H9 (cell line): ENCODE measurements around the gene SP6. TPM values are rescaled to one million over a fixed set of nuclear protein-coding genes. Genes with fewer than 3 reads are reported as not detected.
A peak's percentile ranks its signal among the peaks of the same experiment; 100 is the strongest.

Experiments used
- DNase-seq: peaks from one replicate; pipeline ENCODE4 v3.0.0-alpha.2; 2017
- H2AFZ ChIP-seq: one replicate; pipeline ENCODE4 v1.6.1; 2013; ENCODE audit warnings: mild to moderate bottlenecking, low read length, control low read depth, moderate library complexity
- H2AK5ac ChIP-seq: 2 replicates; pipeline ENCODE4 v1.6.1; 2013; ENCODE audit warnings: low read length, control low read depth, mixed read lengths; ENCODE audit not compliant: insufficient read length
- H2BK120ac ChIP-seq: one replicate; pipeline ENCODE4 v1.6.1; 2013; ENCODE audit warnings: low read depth, mild to moderate bottlenecking, low read length, control low read depth, inconsistent platforms; ENCODE audit not compliant: poor library complexity, severe bottlenecking
- H2BK12ac ChIP-seq: 2 replicates; pipeline ENCODE4 v1.6.1; 2013; ENCODE audit warnings: low read length, control low read depth, mixed read lengths, low read depth; ENCODE audit not compliant: insufficient read length
- H2BK15ac ChIP-seq: 2 replicates; pipeline ENCODE4 v1.6.1; 2013; ENCODE audit warnings: low read depth, low read length, control low read depth
- H2BK20ac ChIP-seq: one replicate; pipeline ENCODE4 v1.6.1; 2013; ENCODE audit warnings: low read depth, mild to moderate bottlenecking, low read length, control low read depth, inconsistent platforms; ENCODE audit not compliant: poor library complexity, severe bottlenecking
- H2BK5ac ChIP-seq: 2 replicates; pipeline ENCODE4 v1.6.1; 2013; ENCODE audit warnings: low read length, control low read depth, mixed read lengths; ENCODE audit not compliant: insufficient read length
- H3K14ac ChIP-seq: 2 replicates; pipeline ENCODE4 v1.6.1; 2013; ENCODE audit warnings: low read length, control low read depth; ENCODE audit not compliant: insufficient read depth
- H3K18ac ChIP-seq: 2 replicates; pipeline ENCODE4 v1.6.1; 2013; ENCODE audit warnings: low read depth, mild to moderate bottlenecking, mixed read lengths, low read length, control low read depth; ENCODE audit not compliant: insufficient read length
- H3K23ac ChIP-seq: 2 replicates; pipeline ENCODE4 v1.6.1; 2013; ENCODE audit warnings: low read length, control low read depth, mixed read lengths, low read depth; ENCODE audit not compliant: insufficient read length
- H3K23me2 ChIP-seq: 2 replicates; pipeline ENCODE4 v1.6.1; 2013; ENCODE audit warnings: low read depth, mild to moderate bottlenecking, mixed read lengths, low read length, control low read depth; ENCODE audit not compliant: insufficient read length, poor library complexity, severe bottlenecking
- H3K27ac ChIP-seq: 2 replicates; pipeline ENCODE4 v1.5.1; 2013; ENCODE audit warnings: low read length, control low read depth, mixed read lengths, low read depth; ENCODE audit not compliant: insufficient read length
- H3K27me3 ChIP-seq: 2 replicates; pipeline ENCODE4 v1.6.1; 2013; ENCODE audit warnings: low read length, control low read depth, inconsistent platforms; ENCODE audit not compliant: insufficient read depth
- H3K4ac ChIP-seq: 2 replicates; pipeline ENCODE4 v1.6.1; 2013; ENCODE audit warnings: low read depth, mild to moderate bottlenecking, control low read depth, inconsistent platforms, low read length, moderate library complexity
- H3K4me1 ChIP-seq: 2 replicates; pipeline ENCODE4 v1.6.1; 2013; ENCODE audit warnings: low read length, control low read depth, inconsistent platforms; ENCODE audit not compliant: insufficient read depth
- H3K4me2 ChIP-seq: 2 replicates; pipeline ENCODE4 v1.6.1; 2013; ENCODE audit warnings: low read length, control low read depth, mixed read lengths; ENCODE audit not compliant: insufficient read length, insufficient read depth
- H3K56ac ChIP-seq: 2 replicates; pipeline ENCODE4 v1.6.1; 2013; ENCODE audit warnings: low read depth, mild to moderate bottlenecking, mixed read lengths, low read length, control low read depth; ENCODE audit not compliant: insufficient read length
- H3K79me1 ChIP-seq: 2 replicates; pipeline ENCODE4 v1.6.1; 2013; ENCODE audit warnings: low read depth, mild to moderate bottlenecking, moderate library complexity, low read length, control low read depth, inconsistent platforms; ENCODE audit not compliant: insufficient read depth, poor library complexity, severe bottlenecking
- H3K79me2 ChIP-seq: 2 replicates; pipeline ENCODE4 v1.6.1; 2013; ENCODE audit warnings: low read length, control low read depth, inconsistent platforms; ENCODE audit not compliant: insufficient read depth
- H3K9ac ChIP-seq: 2 replicates; pipeline ENCODE4 v1.6.1; 2013; ENCODE audit warnings: low read length, control low read depth, mixed read lengths; ENCODE audit not compliant: insufficient read length; ENCODE audit errors: extremely low read depth
- H3K9me3 ChIP-seq: one replicate; pipeline ENCODE4 v1.6.1; 2013; ENCODE audit warnings: low read depth, low read length, inconsistent platforms; ENCODE audit not compliant: control insufficient read depth
- H3T11ph ChIP-seq: one replicate; pipeline ENCODE4 v1.6.1; 2013; ENCODE audit warnings: mild to moderate bottlenecking, low read length, control low read depth, inconsistent platforms
- H4K20me1 ChIP-seq: one replicate; pipeline ENCODE4 v1.6.1; 2013; ENCODE audit not compliant: control insufficient read depth, insufficient read length, insufficient read depth
- H4K5ac ChIP-seq: 2 replicates; pipeline ENCODE4 v1.6.1; 2013; ENCODE audit warnings: low read depth, mild to moderate bottlenecking, mixed read lengths, low read length, control low read depth; ENCODE audit not compliant: insufficient read length
- H4K8ac ChIP-seq: replicated peaks from 2 replicates; pipeline ENCODE4 v1.6.1; 2013; ENCODE audit warnings: low read length, control low read depth, mixed read lengths, low read depth; ENCODE audit not compliant: insufficient read length
- H4K91ac ChIP-seq: 2 replicates; pipeline ENCODE4 v1.6.1; 2013; ENCODE audit warnings: low read depth, mild to moderate bottlenecking, moderate library complexity, mixed read lengths, low read length, control low read depth; ENCODE audit not compliant: insufficient read length
- H3K27ac Mint-ChIP-seq, 3 experiments: 2 replicates in 2 of 3; 3 replicates in 1 of 3; pipeline ENCODE4 v1.8.0; 2020 to 2021; ENCODE audit warnings: mixed read lengths in 3 of 3, mild to moderate bottlenecking in 1 of 3, moderate library complexity in 1 of 3
- H3K27me3 Mint-ChIP-seq: 2 replicates; pipeline ENCODE4 v1.8.0; 2021; ENCODE audit warnings: low read depth, mild to moderate bottlenecking, moderate library complexity, mixed read lengths
- H3K36me3 Mint-ChIP-seq, 3 experiments: 2 replicates in 2 of 3; 3 replicates in 1 of 3; pipeline ENCODE4 v1.8.0; 2020 to 2021; ENCODE audit warnings: low read depth in 3 of 3, mixed read lengths in 3 of 3; ENCODE audit not compliant: insufficient read depth in 1 of 3
- H3K4me1 Mint-ChIP-seq, 2 experiments: 2 replicates each; pipeline ENCODE4 v1.8.0; 2020; ENCODE audit warnings: mixed read lengths in 2 of 2
- H3K4me3 Mint-ChIP-seq, 2 experiments: 2 replicates in 1 of 2; 3 replicates in 1 of 2; pipeline ENCODE4 v1.8.0; 2020 to 2021; ENCODE audit warnings: mild to moderate bottlenecking in 2 of 2, mixed read lengths in 2 of 2, moderate library complexity in 1 of 2
- H3K9me3 Mint-ChIP-seq, 2 experiments: 2 replicates in 1 of 2; 3 replicates in 1 of 2; pipeline ENCODE4 v1.8.0; 2020; ENCODE audit warnings: mild to moderate bottlenecking in 2 of 2, mixed read lengths in 2 of 2, moderate library complexity in 1 of 2
- CTCF ChIP-seq: fragments of 200-600 bp; sonication (generic); conservative IDR thresholded peaks from 3 replicates; pipeline ENCODE4 v1.8.0; 2021; ENCODE audit warnings: antibody characterized with exemption, mild to moderate bottlenecking
- WGBS: extraction: QIAGEN DNeasy Blood & Tissue Kit; methylation state at CpG from one replicate; pipeline ENCODE4 v1.1.7; 2013; ENCODE audit warnings: missing lambda C conversion rate, low lambda C conversion rate, mixed read lengths; ENCODE audit not compliant: insufficient read length; ENCODE audit errors: extremely low coverage; 5-methylcytosine and 5-hydroxymethylcytosine counted together
- total RNA-seq: library from RNA; stranded (reverse); gene quantifications from 2 replicates; pipeline ENCODE4 v1.2.1, GENCODE V29; 2021

The SP6 gene
- total RNA-seq, 1 experiment from 2014 or later, result 0.90 TPM

- no peak overlapping the region for H2AFZ ChIP-seq
- H3K79me1 ChIP-seq, result no peaks in the 10 kb centered on the region
- peaks cover 47% of the 10 kb centered on the region for H3K27me3 Mint-ChIP-seq
- no peaks in the 10 kb centered on the region for H3K9me3 ChIP-seq
- no peak overlapping the region for H3K4me3 Mint-ChIP-seq
- H2BK15ac ChIP-seq, result no peak overlapping the region
- H3K4me2 ChIP-seq, result no peak overlapping the region
- H4K20me1 ChIP-seq, result no peaks in the 10 kb centered on the region
- no peak overlapping the region for H2BK20ac ChIP-seq
- no peak overlapping the region for H3T11ph ChIP-seq
- WGBS, result no CpG with 5 or more reads among the region's 6 CpGs
- no peak overlapping the region for H3K27ac ChIP-seq
- H3K4ac ChIP-seq, result no peak overlapping the region
- no peak overlapping the region for H3K27ac Mint-ChIP-seq
- H4K91ac ChIP-seq, result no peak overlapping the region
- no peak overlapping the region for H3K18ac ChIP-seq
- H2BK12ac ChIP-seq, result no peak overlapping the region
- H3K9ac ChIP-seq, result no peak overlapping the region
- H2AK5ac ChIP-seq, result no peak overlapping the region
- peaks cover 33 to 53% of the 10 kb centered on the region in 2 experiments for H3K4me1 Mint-ChIP-seq
- H2BK120ac ChIP-seq, result no peak overlapping the region
- H3K56ac ChIP-seq, result no peak overlapping the region
- H2BK5ac ChIP-seq, result no peak overlapping the region
- H4K8ac ChIP-seq, result no peak overlapping the region
- peaks cover 10% of the 10 kb centered on the region for H3K23me2 ChIP-seq
- TF ChIP-seq CTCF, result 0 out of 3 replicates have a peak, but pooled peaks have one; percentile 15
- H3K36me3 Mint-ChIP-seq, result peaks cover 0 to 5% (median 0%) of the 10 kb centered on the region in 3 experiments; a peak in 3 of 7 replicates
- peaks cover 22% of the 10 kb centered on the region for H3K27me3 ChIP-seq
- no peak overlapping the region for H3K23ac ChIP-seq
- H3K4me1 ChIP-seq, result no peaks in the 10 kb centered on the region; the same call in 1 of the 2 replicates
- no peak overlapping the region for H3K14ac ChIP-seq
- H3K79me2 ChIP-seq, result no peaks in the 10 kb centered on the region; the same call in 1 of the 2 replicates
- H4K5ac ChIP-seq, result no peak overlapping the region
- DNase-seq, result no peak
- no peaks in the 10 kb centered on the region for H3K9me3 Mint-ChIP-seq
Observed at GRCh38 chr17:47843391-47843730, 7.6 kb downstream of the SP6 start.
